ENCODE results near the gene STRN.
"Not testable (repeated sequence)": the region's sequence is repeated elsewhere in the genome, so short reads cannot be mapped to it uniquely, and the experiment has no call there.

STRN gene

GRCh38 chr2:36963734-36964133 is 2.6 kb downstream of the STRN start:
- no peak for DNase-seq

DNA sequence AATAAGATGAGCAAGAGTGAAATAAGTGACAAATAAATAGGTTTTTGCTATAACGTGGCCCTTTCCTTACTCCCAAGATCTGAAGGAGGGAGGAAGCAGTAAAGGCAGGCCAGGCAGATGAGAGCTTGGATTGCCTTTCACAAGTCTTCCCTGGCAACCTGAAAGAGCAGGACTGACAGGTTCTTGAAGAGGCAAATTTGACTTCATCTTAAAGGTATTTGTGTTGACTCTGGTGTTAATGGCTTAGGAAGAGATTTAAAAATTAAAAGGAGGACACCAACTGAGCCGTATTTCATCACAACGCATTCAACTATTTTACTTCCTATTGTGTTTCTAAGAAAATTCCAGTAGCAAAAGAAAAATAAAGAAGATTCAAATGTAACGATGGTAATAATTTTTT is 3.2 kb downstream of the STRN start:
- no peak for DNase-seq

DNA sequence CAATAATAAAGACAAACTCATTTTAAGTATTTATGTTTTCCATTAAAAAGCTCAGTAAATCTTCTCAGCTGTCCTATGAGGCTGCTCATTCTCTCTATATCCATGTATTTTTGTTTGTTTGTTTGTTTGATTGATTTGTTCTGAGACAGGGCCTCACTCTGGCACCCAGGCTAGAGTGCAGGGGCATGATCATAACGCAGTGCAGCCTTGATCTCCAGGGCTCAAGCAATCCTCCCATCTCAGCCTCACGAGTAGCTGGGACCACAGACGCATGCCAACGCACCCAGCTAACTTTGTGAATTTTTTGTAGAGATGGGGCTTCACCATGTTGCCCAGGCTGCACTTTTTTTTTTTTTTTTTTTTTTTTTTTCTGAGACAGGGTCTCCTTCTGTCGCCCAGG is 5.6 kb downstream of the STRN start:
- no peak for DNase-seq

DNA sequence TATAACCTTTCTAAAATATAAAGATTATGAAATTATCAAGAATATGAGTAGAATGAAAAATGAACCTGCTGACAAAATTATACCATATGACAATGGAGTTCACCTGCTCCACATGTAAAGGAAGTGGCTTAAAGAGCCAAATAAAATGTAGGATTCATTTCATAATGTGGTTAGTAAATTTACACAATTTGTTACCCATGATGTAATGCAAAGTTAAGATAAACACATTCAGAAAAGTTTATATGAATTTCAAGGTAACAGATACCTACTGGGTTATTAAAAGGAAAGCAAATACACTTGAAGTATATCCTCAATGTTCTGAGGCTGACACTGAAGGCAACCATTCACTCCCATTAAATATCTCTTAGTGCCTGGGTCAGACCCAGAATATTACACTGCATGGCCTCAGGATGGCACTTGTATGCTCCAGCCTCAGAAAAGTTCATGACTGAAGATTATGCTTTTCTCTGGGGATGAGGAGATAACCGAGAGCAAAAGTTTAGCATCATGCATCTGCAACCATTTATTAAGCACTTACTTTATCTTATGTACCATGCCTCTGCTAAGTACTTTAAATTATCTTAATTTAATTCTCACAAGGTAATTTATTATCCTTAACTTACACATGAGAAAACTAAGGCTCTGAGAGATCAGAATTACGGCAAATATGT is 6.2 kb downstream of the STRN start:
- no peak for DNase-seq

- no peak for DNase-seq
Measured at GRCh38 chr2:36954977-36955607, 11.2 kb downstream of the STRN start.

GRCh38 chr2:36952748-36953197 is 13.6 kb downstream of the STRN start:
- DNase-seq = no peak

DNA sequence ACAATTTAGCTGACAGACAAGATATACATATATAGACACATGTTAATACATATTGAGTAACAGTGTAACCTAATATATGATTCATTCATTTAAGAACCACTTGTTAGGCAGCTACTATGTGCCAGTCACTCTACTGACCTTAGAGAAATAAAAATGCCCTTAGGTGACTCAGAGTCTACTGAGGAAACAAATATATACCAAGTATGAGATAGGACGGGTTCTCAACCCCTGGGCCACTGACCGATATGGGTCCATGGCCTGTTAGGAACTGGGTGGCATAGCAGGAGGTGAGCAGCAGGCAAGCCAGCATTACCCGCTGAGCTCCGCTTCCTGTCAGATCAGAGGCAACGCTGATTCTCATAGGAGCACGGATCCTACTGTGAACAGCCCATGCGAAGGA is 14.8 kb downstream of the STRN start:
- no peak for DNase-seq

GRCh38 chr2:36951027-36951518 is 15.3 kb downstream of the STRN start:
- DNase-seq = no peak

- no peak for DNase-seq
Measured at GRCh38 chr2:36949845-36950244, 16.5 kb downstream of the STRN start.

DNA sequence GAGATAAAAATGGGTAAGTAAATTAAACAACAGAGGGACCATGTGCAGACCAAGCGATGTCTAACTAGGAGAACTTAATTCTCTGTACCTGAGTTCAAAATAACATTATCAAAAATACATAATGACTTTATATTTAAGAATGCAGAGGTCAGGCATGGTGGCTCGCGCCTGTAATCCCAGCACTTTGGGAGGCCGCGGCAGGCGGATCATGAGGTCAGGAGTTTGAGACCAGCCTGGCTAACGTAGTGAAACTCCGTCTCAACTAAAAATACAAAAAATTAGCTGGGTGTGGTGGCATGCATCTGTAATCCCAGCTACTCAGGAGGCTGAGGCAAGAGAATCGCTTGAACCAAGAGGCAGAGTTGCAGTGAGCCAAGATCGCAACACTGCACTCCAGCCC is 21.1 kb downstream of the STRN start:
- DNase-seq = not testable (repeated sequence)

DNA sequence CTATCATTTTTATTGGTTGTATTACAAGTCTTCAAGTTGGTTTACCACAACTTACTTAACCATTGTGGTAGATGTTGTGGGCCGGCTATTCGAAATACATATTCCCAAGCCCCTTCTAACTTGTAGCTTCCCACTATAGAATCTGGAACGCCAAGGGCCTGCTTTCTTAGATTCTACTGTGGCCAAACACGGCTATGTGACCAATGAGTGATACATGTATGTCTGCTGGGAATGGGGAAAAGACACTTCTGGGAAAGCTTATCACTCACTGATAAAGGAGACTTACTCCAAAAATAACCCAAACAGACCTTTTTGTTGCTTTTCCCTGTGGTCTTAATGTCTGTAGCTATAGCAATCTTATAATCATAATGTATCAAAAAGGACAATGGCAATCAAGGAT is 24.5 kb downstream of the STRN start:
- no peak for DNase-seq

DNA sequence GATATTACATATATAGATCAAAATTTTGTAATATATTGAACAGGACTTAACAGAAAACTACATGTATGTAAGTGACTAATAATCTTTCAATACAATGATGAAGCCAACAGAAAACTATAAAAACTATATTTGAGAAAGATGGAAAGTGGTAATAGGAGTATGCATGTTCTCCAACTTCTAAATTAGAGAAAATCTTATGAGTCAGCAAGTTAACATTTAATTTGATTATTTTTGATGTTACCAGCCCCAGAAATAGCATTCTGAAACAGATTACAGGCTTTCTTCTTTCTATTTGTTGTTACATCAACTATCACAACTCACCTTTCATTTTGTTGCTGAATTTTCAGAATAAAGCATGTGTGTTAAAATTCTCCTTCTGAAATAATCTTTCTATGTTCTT is 29.8 kb downstream of the STRN start:
- not testable (repeated sequence) for DNase-seq

GRCh38 chr2:36931688-36932087 is 34.6 kb downstream of the STRN start:
- not testable (repeated sequence) for DNase-seq

GRCh38 chr2:36930787-36931410 is 35.4 kb downstream of the STRN start:
- DNase-seq = not testable (repeated sequence)

- not testable (repeated sequence) for DNase-seq
Measured at GRCh38 chr2:36926175-36927132, 39.9 kb downstream of the STRN start.

GRCh38 chr2:36922629-36923028 is 43.7 kb downstream of the STRN start:
- DNase-seq = not testable (repeated sequence)

GRCh38 chr2:36921984-36922383 is 44.4 kb downstream of the STRN start:
- no peak for DNase-seq

DNA sequence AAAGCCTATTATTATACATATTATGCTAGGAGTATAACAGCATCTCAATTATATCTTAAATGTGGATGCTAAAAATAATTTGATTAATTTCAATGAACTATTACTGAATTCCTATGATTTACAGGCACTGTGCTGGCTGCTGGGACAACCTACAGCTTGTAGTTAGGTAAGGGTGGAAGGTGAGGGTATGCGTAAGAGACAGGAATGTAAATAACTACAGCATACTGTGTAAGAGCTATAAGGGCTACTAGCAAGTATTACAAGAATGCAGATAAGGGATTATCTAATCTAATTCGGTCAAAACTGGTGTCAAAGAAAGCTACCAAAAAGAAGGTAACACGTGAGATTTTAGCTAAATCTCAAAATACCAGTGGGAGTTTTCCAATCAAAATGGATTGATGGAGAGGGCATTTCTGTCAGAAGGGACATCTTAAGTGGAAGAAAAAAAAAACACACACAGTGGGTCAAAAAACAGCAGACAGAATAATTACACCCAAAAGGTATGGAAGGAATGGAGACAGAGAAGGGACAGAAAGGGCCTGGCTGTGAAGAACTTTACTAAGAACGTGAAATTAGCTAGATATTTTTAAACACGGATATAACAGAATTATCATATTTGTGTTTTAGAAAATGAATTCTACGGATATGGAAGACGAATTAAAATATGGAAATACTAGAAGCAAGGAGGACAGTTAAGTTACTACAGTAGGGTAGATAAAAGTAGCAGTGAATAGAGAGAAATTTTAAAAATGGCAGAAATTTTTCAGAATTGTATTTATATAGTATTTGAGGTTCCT is 47.1 kb downstream of the STRN start:
- DNase-seq = no peak

DNA sequence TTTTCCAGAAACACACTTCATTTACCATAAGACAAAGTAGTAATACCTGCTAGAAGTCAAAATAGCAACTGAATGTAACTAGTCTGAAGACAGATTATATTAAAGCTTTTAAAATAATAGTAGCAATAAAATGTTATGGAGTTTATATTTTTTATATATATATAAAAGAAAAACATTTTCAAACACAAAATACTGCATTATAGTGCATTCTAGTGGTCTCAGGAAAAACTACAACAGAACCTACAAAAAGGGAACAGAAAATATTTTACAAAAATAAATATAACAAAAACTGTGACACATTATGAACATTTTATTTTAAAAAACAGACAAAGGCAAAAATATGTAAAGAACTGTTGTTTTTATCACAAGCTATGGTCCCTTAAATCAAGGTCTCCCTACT is 48.0 kb downstream of the STRN start:
- no peak for DNase-seq

GRCh38 chr2:36915627-36916026 is 50.7 kb downstream of the STRN start:
- DNase-seq = no peak

- no peak for DNase-seq
Measured at GRCh38 chr2:36912695-36913094, 53.6 kb downstream of the STRN start.

DNA sequence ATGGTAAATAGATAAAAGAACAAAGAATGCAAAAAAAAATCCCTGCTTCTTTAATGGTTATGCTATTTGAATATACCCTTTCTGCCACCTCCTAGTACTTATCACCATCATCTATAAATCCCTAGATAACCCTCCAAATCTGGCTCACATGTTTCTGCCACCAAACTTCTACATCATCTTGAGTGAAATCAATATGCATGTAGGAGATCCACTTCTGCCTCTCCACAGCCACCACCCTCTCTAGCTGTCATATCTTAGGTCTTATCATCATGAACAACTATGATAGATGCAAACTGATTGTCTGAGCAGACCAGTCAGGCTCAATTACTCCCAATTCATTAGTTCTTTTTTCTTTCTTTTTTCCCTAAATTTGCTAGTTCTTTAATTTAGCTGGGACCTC is 55.3 kb downstream of the STRN start:
- DNase-seq = no peak
